Heart left ventricle (tissue), 16 donors: ENCODE measurements around the gene KDM4B. TPM values are rescaled to one million over a fixed set of nuclear protein-coding genes. Genes with fewer than 3 reads are reported as not detected.

Source experiments
- ATAC-seq, 4 donors: fragments of 200-7000 bp; cut with Tn5 transposase; one replicate each; pipeline ENCODE4 v1.9.1; 2020 to 2022; ENCODE audit warnings: moderate library complexity in 4 of 4, mild to moderate bottlenecking in 3 of 4, moderate number of reproducible peaks in 1 of 4
- DNase-seq, 5 donors: peaks; one replicate each; pipeline ENCODE4 v3.0.0-alpha.2; 2020
- H3K27ac ChIP-seq, 12 donors: fragments of 200-600 bp; sonication (generic) in 4 of 12; one replicate each; pipeline versions ENCODE4 v1.5.0 to v1.8.0; 2016 to 2022; ENCODE audit warnings: mild to moderate bottlenecking in 2 of 12
- H3K27me3 ChIP-seq, 9 donors: fragments of 200-600 bp; sonication (generic) in 2 of 9; one replicate each; pipeline versions ENCODE4 v1.5.1 to v1.8.0; 2016 to 2022; ENCODE audit warnings: mild to moderate bottlenecking in 3 of 9
- H3K36me3 ChIP-seq, 9 donors: fragments of 200-600 bp; sonication (generic) in 2 of 9; one replicate each; pipeline versions ENCODE4 v1.5.0 to v1.8.0; 2018 to 2022; ENCODE audit warnings: mild to moderate bottlenecking in 2 of 9
- H3K4me1 ChIP-seq, 12 donors: fragments of 200-600 bp; sonication (generic) in 4 of 12; one replicate each; pipeline versions ENCODE4 v1.5.0 to v1.8.0; 2016 to 2022; ENCODE audit warnings: mild to moderate bottlenecking in 3 of 12
- H3K4me3 ChIP-seq, 12 donors: fragments of 200-600 bp; sonication (generic) in 4 of 12; one replicate each; pipeline versions ENCODE4 v1.5.0 to v1.8.0; 2017 to 2022; ENCODE audit warnings: mild to moderate bottlenecking in 9 of 12, moderate library complexity in 4 of 12
- H3K9me3 ChIP-seq, 12 donors: fragments of 200-600 bp; sonication (generic) in 4 of 12; one replicate each; pipeline versions ENCODE4 v1.5.0 to v1.8.0; 2016 to 2022; ENCODE audit warnings: mild to moderate bottlenecking in 1 of 12
- CTCF ChIP-seq, 12 donors: fragments of 200-600 bp; sonication (generic) in 4 of 12; IDR thresholded peaks; one replicate each; pipeline versions ENCODE4 v1.5.0 to v1.8.0; 2018 to 2022; ENCODE audit warnings: antibody characterized with exemption in 12 of 12, mild to moderate bottlenecking in 5 of 12
- POLR2A ChIP-seq, 2 donors: fragments of 450-650 bp; IDR thresholded peaks; one replicate each; pipeline ENCODE4 v1.6.1; 2017; ENCODE audit warnings: antibody characterized with exemption in 2 of 2, mild to moderate bottlenecking in 2 of 2, moderate library complexity in 2 of 2
- WGBS, 4 donors: extraction: QIAGEN DNeasy Blood & Tissue Kit in 2 of 4; methylation state at CpG; one replicate each; pipeline versions ENCODE4 v1.1.5 to v1.1.7; 2013 to 2018; 5-methylcytosine and 5-hydroxymethylcytosine counted together
- intact Hi-C, 10 donors: fragments of 100-400 bp; cut with DNase I; formaldehyde crosslinking; loops; one replicate each; pipeline versions ENCODE4 v1.11.1 to v1.14.2; 2022
- polyA plus RNA-seq, 2 donors: library from polyadenylated mRNA; stranded (reverse); fragments of 200-250 nt; gene quantifications; one replicate each; pipeline ENCODE4 v1.2.3, GENCODE V29; 2013
- total RNA-seq, 9 donors: library from RNA; depleted of rRNA in 2 of 9; stranded (reverse); fragments of >200 nt in 2 of 9; fragmentation: NEBNext Ultra II Directional in 3 of 9; extraction: Animal tissue kit (Norgen Biotek cat#: 25700) in 3 of 9; gene quantifications; one replicate each; pipeline versions ENCODE4 v1.1.0 to v1.2.4, GENCODE V29; 2016 to 2023
- donor health status: ischemic (EF 13 %, LVEDD 7.1; RV severe dilation, severe dysfunction).
- donor health status: healthy with polysubstance abuse.
- donor health status: DM: no; HTN: yes; CAD: no.
- donor health status: DM: no; HTN: no; CAD: no.
- donor health status: ischemic (EF 25% LVEDD 6.9; RV normal size, moderate dysfunction).
- donor health status: ischemic (EF 25% LVEDD 5.7; RV mildly dilated, moderate dysfunction).
- donor health status: healthy.
- donor health status: DM: yes; HTN: yes; CAD: no.
- donor health status: ischemic (EF 35%, LVEDD 5.7; RV mildly dilated, moderate dysfunction).
- donor health status: nonischemic (EF 11% LVEDD 7.7; RV severe dilation, severe dysfunction).
- donor health status: DM: yes; HTN: yes; CAD: no.
- donor health status: PGD.
- donor health status: ischemic (EF 29% LVEDD 5.4; RV normal size, mild dysfunction).
- donor health status: nonischemic (EF 23%, LVEDD 6.1; RV moderate dilation, normal function).

The KDM4B gene
- total and polyA plus RNA-seq, 11 donors, result 21.5 to 36.5 (median 27.2) TPM

- WGBS, 4 donors, result 89 to 96% (median 95%) methylated on average over 16 of the region's 16 CpGs
- Histone ChIP-seq H3K27ac (no peak overlapping the region), H3K27me3 (no peaks in the 10 kb centered on the region), H3K4me1 (peaks cover 0 to 36% (median 20%) of the 10 kb centered on the region in 12 donors), H3K9me3 (no peaks in the 10 kb centered on the region), H3K36me3 (peaks cover 0 to 62% (median 42%) of the 10 kb centered on the region in 9 donors), H3K4me3 (no peak overlapping the region)
- DNase-seq (no peak), ATAC-seq (no peak)
- no peak for TF ChIP-seq POLR2A (IDR thresholded peaks at IDR 0.05)
- TF ChIP-seq CTCF (IDR thresholded peaks at IDR 0.05), result no peak
- intact Hi-C loops, result loop anchor here in 9 of 10 donors (5.0 to 10.0 kb wide), 6 partner anchors 92 to 537 kb away; no protein-coding TSS in a partner anchor
Measured at GRCh38 chr19:5045029-5045428, 76.1 kb downstream of the KDM4B start.

- H3K27ac ChIP-seq, result peak overlapping the region in 1 of 12 donors; percentile 18
- ATAC-seq (no peak), DNase-seq (no peak)
- H3K4me1 ChIP-seq, result peaks cover 0 to 40% (median 22%) of the 10 kb centered on the region in 12 donors
- H3K27me3 ChIP-seq, result no peaks in the 10 kb centered on the region
- TF ChIP-seq CTCF (IDR thresholded peaks at IDR 0.05) (no peak), POLR2A (IDR thresholded peaks at IDR 0.05) (no peak)
- peaks cover 0 to 59% (median 37%) of the 10 kb centered on the region in 9 donors for H3K36me3 ChIP-seq
- H3K4me3 ChIP-seq, result no peak overlapping the region
- intact Hi-C loops, result loop anchor here in 9 of 10 donors (2.0 to 10.0 kb wide), 7 partner anchors 91 to 536 kb away; no protein-coding TSS in a partner anchor
- 85 to 97% (median 90%) methylated on average over 8 of the region's 8 CpGs for WGBS, 4 donors
- H3K9me3 ChIP-seq, result no peaks in the 10 kb centered on the region
Measured at GRCh38 chr19:5045956-5046338, 77.0 kb downstream of the KDM4B start.

GRCh38 chr19:5046339-5047039 is 77.6 kb downstream of the KDM4B start:
- TF ChIP-seq POLR2A (IDR thresholded peaks at IDR 0.05) (no peak), CTCF (IDR thresholded peaks at IDR 0.05) (no peak)
- H3K27ac ChIP-seq, result peak overlapping the region in 2 of 12 donors; percentile 18 to 23
- H3K36me3 ChIP-seq, result peaks cover 0 to 59% (median 33%) of the 10 kb centered on the region in 9 donors
- no peak overlapping the region for H3K4me3 ChIP-seq
- H3K27me3 ChIP-seq, result no peaks in the 10 kb centered on the region
- ATAC-seq (peak in 3 of 4 donors; percentile 28 to 47 (median 35)), DNase-seq (peak in 1 of 5 donors; percentile 45)
- 65 to 73% (median 72%) methylated on average over 15 to 19 of the region's 19 CpGs for WGBS, 4 donors
- intact Hi-C loops, result loop anchor here in 9 of 10 donors (2.0 to 10.0 kb wide), 7 partner anchors 91 to 536 kb away; no protein-coding TSS in a partner anchor
- no peaks in the 10 kb centered on the region for H3K9me3 ChIP-seq
- peaks cover 0 to 40% (median 22%) of the 10 kb centered on the region in 12 donors for H3K4me1 ChIP-seq

- Histone ChIP-seq H3K9me3 (no peaks in the 10 kb centered on the region), H3K4me3 (no peak overlapping the region), H3K27me3 (no peaks in the 10 kb centered on the region), H3K36me3 (peaks cover 0 to 56% (median 27%) of the 10 kb centered on the region in 9 donors), H3K27ac (no peak overlapping the region), H3K4me1 (peaks cover 0 to 41% (median 22%) of the 10 kb centered on the region in 12 donors)
- intact Hi-C loops, result loop anchor here in 9 of 10 donors (2.0 to 10.0 kb wide), 7 partner anchors 90 to 535 kb away; no protein-coding TSS in a partner anchor
- ATAC-seq (no peak), DNase-seq (no peak)
- no peak for TF ChIP-seq CTCF (IDR thresholded peaks at IDR 0.05)
- TF ChIP-seq POLR2A (IDR thresholded peaks at IDR 0.05), result no peak
- WGBS, 4 donors, result 95 to 98% (median 97%) methylated on average over 28 to 39 of the region's 39 CpGs
Measured at GRCh38 chr19:5047251-5047935, 78.5 kb downstream of the KDM4B start.
